ENCODE results near the gene HTR2B.

The HTR2B gene

GRCh38 chr2:231093933-231094332 is 30.9 kb downstream of the HTR2B start:
- H3K9me3 ChIP-seq (ENCODE audit: control insufficient read depth, low read length), result no peaks in the 10 kb centered on the region

GRCh38 chr2:231088754-231089153 is 36.1 kb downstream of the HTR2B start:
- H2AFZ ChIP-seq, result no peak overlapping the region
- no peaks in the 10 kb centered on the region for H3K27me3 ChIP-seq (ENCODE audit: control insufficient read depth, insufficient read depth, low read length)
- no peak overlapping the region for H3K4me3 ChIP-seq (ENCODE audit: low read depth, low read length)
- H3K4me2 ChIP-seq (ENCODE audit: low read length), result no peak overlapping the region
- H3K79me2 ChIP-seq, result peaks cover 11% of the 10 kb centered on the region
- no peaks in the 10 kb centered on the region for H3K36me3 ChIP-seq (ENCODE audit: control insufficient read depth, insufficient read depth, low read length)
- no peaks in the 10 kb centered on the region for H3K9me3 ChIP-seq (ENCODE audit: control insufficient read depth, low read length)
- no peak overlapping the region for H3K27ac ChIP-seq
- TF ChIP-seq CTCF (IDR thresholded peaks at IDR 0.05), result no peak
- H3K9ac ChIP-seq, result no peak overlapping the region
- no peaks in the 10 kb centered on the region for H3K4me1 ChIP-seq

More at GRCh38 chr2:231093933-231094332, 30.9 kb downstream of the HTR2B start:
- Histone ChIP-seq H3K27me3 (ENCODE audit: control insufficient read depth, insufficient read depth, low read length) (no peaks in the 10 kb centered on the region), H3K9ac (no peak overlapping the region), H3K27ac (no peak overlapping the region), H3K79me2 (peaks cover 16% of the 10 kb centered on the region), H3K4me2 (ENCODE audit: low read length) (no peak overlapping the region), H2AFZ (no peak overlapping the region), H3K4me1 (no peaks in the 10 kb centered on the region), H3K36me3 (ENCODE audit: control insufficient read depth, insufficient read depth, low read length) (no peaks in the 10 kb centered on the region), H3K4me3 (ENCODE audit: low read depth, low read length) (no peak overlapping the region)
- no peak for TF ChIP-seq CTCF (IDR thresholded peaks at IDR 0.05)

GRCh38 chr2:231084565-231084964 is 40.3 kb downstream of the HTR2B start:
- Histone ChIP-seq H3K79me2 (peaks cover 3% of the 10 kb centered on the region), H3K9ac (no peak overlapping the region), H3K9me3 (ENCODE audit: control insufficient read depth, low read length) (no peaks in the 10 kb centered on the region), H3K4me3 (ENCODE audit: low read depth, low read length) (no peak overlapping the region), H2AFZ (no peak overlapping the region), H3K4me1 (no peaks in the 10 kb centered on the region), H3K27ac (no peak overlapping the region), H3K27me3 (ENCODE audit: control insufficient read depth, insufficient read depth, low read length) (no peaks in the 10 kb centered on the region), H3K4me2 (ENCODE audit: low read length) (no peak overlapping the region), H3K36me3 (ENCODE audit: control insufficient read depth, insufficient read depth, low read length) (no peaks in the 10 kb centered on the region)
- no peak for TF ChIP-seq CTCF (IDR thresholded peaks at IDR 0.05)

GRCh38 chr2:231069379-231070054 is 55.3 kb downstream of the HTR2B start:
- no peaks in the 10 kb centered on the region for H3K36me3 ChIP-seq (ENCODE audit: control insufficient read depth, insufficient read depth, low read length)
- no peaks in the 10 kb centered on the region for H3K27me3 ChIP-seq (ENCODE audit: control insufficient read depth, insufficient read depth, low read length)
- no peak overlapping the region for H2AFZ ChIP-seq
- no peak overlapping the region for H3K4me2 ChIP-seq (ENCODE audit: low read length)
- no peak for TF ChIP-seq CTCF (IDR thresholded peaks at IDR 0.05)
- H3K4me3 ChIP-seq (ENCODE audit: low read depth, low read length), result no peak overlapping the region
- no peak overlapping the region for H3K27ac ChIP-seq
- H3K4me1 ChIP-seq, result peaks cover 17% of the 10 kb centered on the region
- H3K79me2 ChIP-seq, result no peaks in the 10 kb centered on the region
- H3K9ac ChIP-seq, result no peak overlapping the region
- H3K9me3 ChIP-seq (ENCODE audit: control insufficient read depth, low read length), result no peaks in the 10 kb centered on the region
